WTC11 (cell line): ENCODE results near the gene ZFP36L2. TPM values are rescaled to one million over a fixed set of nuclear protein-coding genes. Genes with fewer than 3 reads are reported as not detected.

Experiments
- ATAC-seq: fragments of 200-7000 bp; cut with Tn5 transposase; 2 replicates; pipeline ENCODE4 v1.10.0; 2021; ENCODE audit warnings: mild to moderate bottlenecking, moderate library complexity
- CTCF ChIA-PET: fragments of 300-600 bp; sonication (Branson Sonifier 250); formaldehyde crosslinking; loops from one replicate; lab custom pipeline; 2021; ENCODE audit warnings: antibody characterized with exemption; lab: Charles Lee
- POLR2A ChIA-PET: fragments of 350-600 bp; sonication (Branson Sonifier 250); formaldehyde crosslinking; loops from one replicate; lab custom pipeline; 2021; ENCODE audit warnings: antibody characterized with exemption; lab: Charles Lee
- DNase-seq: peaks from one replicate; pipeline ENCODE4 v3.0.0; 2021; ENCODE audit warnings: low spot score
- H3K27ac Mint-ChIP-seq: 2 replicates; pipeline ENCODE4 v1.8.0; 2021; ENCODE audit warnings: mixed read lengths
- H3K27me3 Mint-ChIP-seq: 2 replicates; pipeline ENCODE4 v1.8.0; 2021; ENCODE audit warnings: low read depth, mild to moderate bottlenecking, moderate library complexity, mixed read lengths
- H3K36me3 Mint-ChIP-seq: 2 replicates; pipeline ENCODE4 v1.8.0; 2021; ENCODE audit warnings: mixed read lengths
- H3K4me1 Mint-ChIP-seq: 2 replicates; pipeline ENCODE4 v1.8.0; 2022; ENCODE audit warnings: mixed read lengths
- H3K4me3 Mint-ChIP-seq: 2 replicates; pipeline ENCODE4 v1.8.0; 2021; ENCODE audit warnings: mild to moderate bottlenecking, moderate library complexity, mixed read lengths
- H3K9me3 Mint-ChIP-seq: 2 replicates; pipeline ENCODE4 v1.8.0; 2021; ENCODE audit warnings: mixed read lengths
- CBFB ChIP-seq: sonication (generic); formaldehyde crosslinking; IDR thresholded peaks from 2 replicates; pipeline ENCODE4 v1.8.1; 2022; ENCODE audit warnings: mild to moderate bottlenecking, low read depth, missing genetic modification reagents
- CDX4 ChIP-seq: fragments of 250-450 bp; sonication (Bioruptor Pico); IDR thresholded peaks from 2 replicates; pipeline ENCODE4 v1.9.0; 2021; ENCODE audit warnings: moderate library complexity, mild to moderate bottlenecking, inconsistent platforms, borderline replicate concordance
- E2F4 ChIP-seq: sonication (generic); formaldehyde crosslinking; IDR thresholded peaks from 2 replicates; pipeline ENCODE4 v1.8.1; 2022; ENCODE audit warnings: low read depth, mild to moderate bottlenecking, moderate library complexity, missing genetic modification reagents, borderline replicate concordance
- ETV6 ChIP-seq: sonication (generic); formaldehyde crosslinking; IDR thresholded peaks from 2 replicates; pipeline ENCODE4 v1.8.1; 2022; ENCODE audit warnings: mild to moderate bottlenecking, missing genetic modification reagents
- FOXJ3 ChIP-seq: sonication (generic); formaldehyde crosslinking; IDR thresholded peaks from 2 replicates; pipeline ENCODE4 v1.9.0; 2021; ENCODE audit warnings: missing genetic modification reagents, mild to moderate bottlenecking, borderline replicate concordance
- GABPB1 ChIP-seq: sonication (generic); formaldehyde crosslinking; IDR thresholded peaks from 2 replicates; pipeline ENCODE4 v1.8.1; 2023; ENCODE audit warnings: mild to moderate bottlenecking, missing genetic modification reagents
- IRF2 ChIP-seq: sonication (generic); formaldehyde crosslinking; IDR thresholded peaks from 2 replicates; pipeline ENCODE4 v1.8.0; 2022; ENCODE audit warnings: low read depth, missing genetic modification reagents, borderline replicate concordance
- NFATC4 ChIP-seq: fragments of 250-450 bp; sonication (Bioruptor Pico); IDR thresholded peaks from 2 replicates; pipeline ENCODE4 v1.9.0; 2021; ENCODE audit warnings: mild to moderate bottlenecking
- NR3C1 ChIP-seq: sonication (generic); formaldehyde crosslinking; conservative IDR thresholded peaks from 2 replicates; pipeline ENCODE4 v1.8.1; 2023; ENCODE audit warnings: low read depth, mild to moderate bottlenecking, missing genetic modification reagents
- TP53 ChIP-seq: sonication (generic); formaldehyde crosslinking; IDR thresholded peaks from 2 replicates; pipeline ENCODE4 v1.8.1; 2023; ENCODE audit warnings: mild to moderate bottlenecking, missing genetic modification reagents
- ZNF138 ChIP-seq: sonication (generic); formaldehyde crosslinking; conservative IDR thresholded peaks from 2 replicates; pipeline ENCODE4 v1.8.1; 2022; ENCODE audit warnings: mild to moderate bottlenecking, moderate library complexity, missing genetic modification reagents
- ZNF281 ChIP-seq: sonication (generic); formaldehyde crosslinking; IDR thresholded peaks from 2 replicates; pipeline ENCODE4 v1.8.0; 2023; ENCODE audit warnings: mild to moderate bottlenecking, missing genetic modification reagents
- ZNF317 ChIP-seq: sonication (generic); formaldehyde crosslinking; IDR thresholded peaks from 2 replicates; pipeline ENCODE4 v1.8.1; 2023; ENCODE audit warnings: low read depth, mild to moderate bottlenecking, moderate library complexity, missing genetic modification reagents, borderline replicate concordance
- ZNF416 ChIP-seq: fragments of 250-450 bp; sonication (Bioruptor Pico); IDR thresholded peaks from 2 replicates; pipeline ENCODE4 v1.9.0; 2021; ENCODE audit warnings: mild to moderate bottlenecking, inconsistent platforms
- total RNA-seq: library from RNA; stranded (reverse); gene quantifications from 3 replicates; pipeline ENCODE4 v1.2.3, GENCODE V29; 2021
- TF ChIP-seq, protein P1 (sequence below): sonication (generic); formaldehyde crosslinking; IDR thresholded peaks from 2 replicates; pipeline ENCODE4 v1.8.0; 2022; ENCODE audit warnings: mild to moderate bottlenecking, missing genetic modification reagents
- TF ChIP-seq, protein P2 (sequence below): fragments of 250-450 bp; sonication (Bioruptor Pico); IDR thresholded peaks from 2 replicates; pipeline ENCODE4 v1.9.0; 2021; ENCODE audit warnings: mild to moderate bottlenecking
- TF ChIP-seq, protein P3 (sequence below): sonication (generic); formaldehyde crosslinking; IDR thresholded peaks from 2 replicates; pipeline ENCODE4 v1.8.1; 2023; ENCODE audit warnings: mild to moderate bottlenecking, missing genetic modification reagents, borderline replicate concordance

Gene ZFP36L2
- total RNA-seq, 1 experiment from 2014 or later: 50.4 TPM

GRCh38 chr2:43184339-43184895 is 42.0 kb downstream of the ZFP36L2 start:
- H3K27me3 Mint-ChIP-seq: no peaks in the 10 kb centered on the region
- ChIA-PET POLR2A (no interaction called here), CTCF (interaction anchor here (0.7 kb wide), 1 partner anchor 28 kb away, joined by 4 read pairs; no protein-coding TSS in a partner anchor)
- H3K27ac Mint-ChIP-seq: peak overlapping the region; percentile 17; the same call in 1 of the 2 replicates
- no peak for ATAC-seq
- peak; percentile 83 for TF ChIP-seq GABPB1 (CRISPR knock-in tag)
- TF ChIP-seq NR3C1 (CRISPR knock-in tag): no peak
- DNase-seq: no peak
- peaks cover 72% of the 10 kb centered on the region for H3K4me1 Mint-ChIP-seq
- no peak overlapping the region for H3K4me3 Mint-ChIP-seq
- H3K9me3 Mint-ChIP-seq: no peaks in the 10 kb centered on the region
- no peaks in the 10 kb centered on the region for H3K36me3 Mint-ChIP-seq

DNA sequence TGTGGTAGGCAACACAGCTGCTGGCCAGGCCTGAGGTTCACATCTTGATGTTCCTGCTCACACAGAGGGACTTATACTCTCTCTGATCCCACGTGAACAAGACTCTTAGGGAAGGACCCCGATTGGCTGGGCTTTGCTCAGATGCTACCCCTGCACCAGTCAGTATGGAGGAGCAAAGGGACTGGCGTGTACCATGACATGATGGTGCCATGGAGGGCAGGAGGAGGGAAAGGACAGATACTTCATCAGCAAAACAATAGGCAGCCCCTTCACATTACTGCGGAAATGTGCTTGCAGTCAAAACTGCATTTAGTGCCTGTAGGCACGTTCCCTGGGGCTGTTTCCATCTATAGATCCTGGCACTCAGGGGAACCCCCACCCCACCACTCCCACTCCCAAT is 42.7 kb downstream of the ZFP36L2 start:
- Mint-ChIP-seq H3K27me3 (no peaks in the 10 kb centered on the region), H3K9me3 (no peaks in the 10 kb centered on the region), H3K27ac (peak overlapping the region; percentile 85; the same call in 1 of the 2 replicates), H3K4me3 (no peak overlapping the region)
- POLR2A ChIA-PET: no interaction called here
- no peak for DNase-seq
- TF ChIP-seq ZNF281 (CRISPR knock-in tag): no peak
- TF ChIP-seq NFATC4 (CRISPR knock-in tag): no peak
- no peak for TF ChIP-seq FOXJ3
- TF ChIP-seq, protein P1, sequence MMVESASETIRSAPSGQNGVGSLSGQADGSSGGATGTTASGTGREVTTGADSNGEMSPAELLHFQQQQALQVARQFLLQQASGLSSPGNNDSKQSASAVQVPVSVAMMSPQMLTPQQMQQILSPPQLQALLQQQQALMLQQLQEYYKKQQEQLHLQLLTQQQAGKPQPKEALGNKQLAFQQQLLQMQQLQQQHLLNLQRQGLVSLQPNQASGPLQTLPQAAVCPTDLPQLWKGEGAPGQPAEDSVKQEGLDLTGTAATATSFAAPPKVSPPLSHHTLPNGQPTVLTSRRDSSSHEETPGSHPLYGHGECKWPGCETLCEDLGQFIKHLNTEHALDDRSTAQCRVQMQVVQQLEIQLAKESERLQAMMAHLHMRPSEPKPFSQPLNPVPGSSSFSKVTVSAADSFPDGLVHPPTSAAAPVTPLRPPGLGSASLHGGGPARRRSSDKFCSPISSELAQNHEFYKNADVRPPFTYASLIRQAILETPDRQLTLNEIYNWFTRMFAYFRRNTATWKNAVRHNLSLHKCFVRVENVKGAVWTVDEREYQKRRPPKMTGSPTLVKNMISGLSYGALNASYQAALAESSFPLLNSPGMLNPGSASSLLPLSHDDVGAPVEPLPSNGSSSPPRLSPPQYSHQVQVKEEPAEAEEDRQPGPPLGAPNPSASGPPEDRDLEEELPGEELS (CRISPR knock-in tag): no peak
- TF ChIP-seq ETV6 (CRISPR knock-in tag): no peak
- TF ChIP-seq, all 79 proteins: peak for 0
- CTCF ChIA-PET: interaction anchor here (1.4 kb wide), 1 partner anchor 14 kb away, joined by 4 read pairs; no protein-coding TSS in a partner anchor
- Mint-ChIP-seq H3K36me3 (no peaks in the 10 kb centered on the region), H3K4me1 (peaks cover 73% of the 10 kb centered on the region)
- no peak for ATAC-seq

GRCh38 chr2:43180897-43181296 is 45.5 kb downstream of the ZFP36L2 start:
- POLR2A ChIA-PET: interaction anchor here (1.2 to 2.0 kb wide), 5 partner anchors 9 to 44 kb away, joined by 3 to 10 read pairs (median 7); no protein-coding TSS in a partner anchor
- CTCF ChIA-PET: interaction anchor here (1.1 to 3.8 kb wide), 13 partner anchors 8 to 252 kb away, joined by 3 to 50 read pairs (median 7); partner anchors contain the start of gene ZFP36L2
- H3K4me1 Mint-ChIP-seq: peaks cover 60% of the 10 kb centered on the region
- H3K27me3 Mint-ChIP-seq: no peaks in the 10 kb centered on the region
- H3K4me3 Mint-ChIP-seq: no peak overlapping the region
- DNase-seq (no peak), ATAC-seq (no peak)
- H3K9me3 Mint-ChIP-seq: peaks cover 4% of the 10 kb centered on the region
- H3K36me3 Mint-ChIP-seq: peaks cover 9% of the 10 kb centered on the region
- peak overlapping the region; percentile 23; the same call in 1 of the 2 replicates for H3K27ac Mint-ChIP-seq
- no peak for TF ChIP-seq ZNF317 (CRISPR knock-in tag)
- no peak for TF ChIP-seq ZNF416
- TF ChIP-seq, protein P2, sequence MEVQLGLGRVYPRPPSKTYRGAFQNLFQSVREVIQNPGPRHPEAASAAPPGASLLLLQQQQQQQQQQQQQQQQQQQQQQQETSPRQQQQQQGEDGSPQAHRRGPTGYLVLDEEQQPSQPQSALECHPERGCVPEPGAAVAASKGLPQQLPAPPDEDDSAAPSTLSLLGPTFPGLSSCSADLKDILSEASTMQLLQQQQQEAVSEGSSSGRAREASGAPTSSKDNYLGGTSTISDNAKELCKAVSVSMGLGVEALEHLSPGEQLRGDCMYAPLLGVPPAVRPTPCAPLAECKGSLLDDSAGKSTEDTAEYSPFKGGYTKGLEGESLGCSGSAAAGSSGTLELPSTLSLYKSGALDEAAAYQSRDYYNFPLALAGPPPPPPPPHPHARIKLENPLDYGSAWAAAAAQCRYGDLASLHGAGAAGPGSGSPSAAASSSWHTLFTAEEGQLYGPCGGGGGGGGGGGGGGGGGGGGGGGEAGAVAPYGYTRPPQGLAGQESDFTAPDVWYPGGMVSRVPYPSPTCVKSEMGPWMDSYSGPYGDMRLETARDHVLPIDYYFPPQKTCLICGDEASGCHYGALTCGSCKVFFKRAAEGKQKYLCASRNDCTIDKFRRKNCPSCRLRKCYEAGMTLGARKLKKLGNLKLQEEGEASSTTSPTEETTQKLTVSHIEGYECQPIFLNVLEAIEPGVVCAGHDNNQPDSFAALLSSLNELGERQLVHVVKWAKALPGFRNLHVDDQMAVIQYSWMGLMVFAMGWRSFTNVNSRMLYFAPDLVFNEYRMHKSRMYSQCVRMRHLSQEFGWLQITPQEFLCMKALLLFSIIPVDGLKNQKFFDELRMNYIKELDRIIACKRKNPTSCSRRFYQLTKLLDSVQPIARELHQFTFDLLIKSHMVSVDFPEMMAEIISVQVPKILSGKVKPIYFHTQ (CRISPR knock-in tag): no peak
- TF ChIP-seq E2F4 (CRISPR knock-in tag): no peak
- TF ChIP-seq TP53 (CRISPR knock-in tag): no peak
- TF ChIP-seq CDX4 (CRISPR knock-in tag): no peak
- TF ChIP-seq IRF2: no peak
- no peak for TF ChIP-seq ZNF138 (CRISPR knock-in tag)
- no peak for TF ChIP-seq ETV6 (CRISPR knock-in tag)
- TF ChIP-seq, protein P3, sequence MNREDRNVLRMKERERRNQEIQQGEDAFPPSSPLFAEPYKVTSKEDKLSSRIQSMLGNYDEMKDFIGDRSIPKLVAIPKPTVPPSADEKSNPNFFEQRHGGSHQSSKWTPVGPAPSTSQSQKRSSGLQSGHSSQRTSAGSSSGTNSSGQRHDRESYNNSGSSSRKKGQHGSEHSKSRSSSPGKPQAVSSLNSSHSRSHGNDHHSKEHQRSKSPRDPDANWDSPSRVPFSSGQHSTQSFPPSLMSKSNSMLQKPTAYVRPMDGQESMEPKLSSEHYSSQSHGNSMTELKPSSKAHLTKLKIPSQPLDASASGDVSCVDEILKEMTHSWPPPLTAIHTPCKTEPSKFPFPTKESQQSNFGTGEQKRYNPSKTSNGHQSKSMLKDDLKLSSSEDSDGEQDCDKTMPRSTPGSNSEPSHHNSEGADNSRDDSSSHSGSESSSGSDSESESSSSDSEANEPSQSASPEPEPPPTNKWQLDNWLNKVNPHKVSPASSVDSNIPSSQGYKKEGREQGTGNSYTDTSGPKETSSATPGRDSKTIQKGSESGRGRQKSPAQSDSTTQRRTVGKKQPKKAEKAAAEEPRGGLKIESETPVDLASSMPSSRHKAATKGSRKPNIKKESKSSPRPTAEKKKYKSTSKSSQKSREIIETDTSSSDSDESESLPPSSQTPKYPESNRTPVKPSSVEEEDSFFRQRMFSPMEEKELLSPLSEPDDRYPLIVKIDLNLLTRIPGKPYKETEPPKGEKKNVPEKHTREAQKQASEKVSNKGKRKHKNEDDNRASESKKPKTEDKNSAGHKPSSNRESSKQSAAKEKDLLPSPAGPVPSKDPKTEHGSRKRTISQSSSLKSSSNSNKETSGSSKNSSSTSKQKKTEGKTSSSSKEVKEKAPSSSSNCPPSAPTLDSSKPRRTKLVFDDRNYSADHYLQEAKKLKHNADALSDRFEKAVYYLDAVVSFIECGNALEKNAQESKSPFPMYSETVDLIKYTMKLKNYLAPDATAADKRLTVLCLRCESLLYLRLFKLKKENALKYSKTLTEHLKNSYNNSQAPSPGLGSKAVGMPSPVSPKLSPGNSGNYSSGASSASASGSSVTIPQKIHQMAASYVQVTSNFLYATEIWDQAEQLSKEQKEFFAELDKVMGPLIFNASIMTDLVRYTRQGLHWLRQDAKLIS (CRISPR knock-in tag): no peak
- no peak for TF ChIP-seq CBFB (CRISPR knock-in tag)
